Tibial artery (tissue), 4 donors: ENCODE data around the gene LCE1A.

Experiments
- DNase-seq, 2 donors: peaks; one replicate each; pipeline ENCODE4 v3.0.0-alpha.2; 2019
- H3K27ac ChIP-seq, 2 donors: fragments of 200-600 bp; sonication (generic) in 1 of 2; 1 replicate in 1 of 2; 2 replicates in 1 of 2; pipeline ENCODE4 v1.5.1; 2018 to 2019; ENCODE audit warnings: mild to moderate bottlenecking in 1 of 2
- H3K27me3 ChIP-seq, 2 donors: fragments of 200-600 bp; sonication (generic) in 1 of 2; one replicate each; pipeline versions ENCODE4 v1.5.1 to v1.6.0; 2016 to 2019
- H3K36me3 ChIP-seq, 3 donors: fragments of 200-600 bp; sonication (generic) in 2 of 3; one replicate each; pipeline ENCODE4 v1.5.1; 2016 to 2019; ENCODE audit warnings: mild to moderate bottlenecking in 2 of 3
- H3K4me1 ChIP-seq, 4 donors: fragments of 200-600 bp; sonication (generic) in 2 of 4; 1 replicate in 3 of 4; 2 replicates in 1 of 4; pipeline ENCODE4 v1.5.1; 2016 to 2019
- H3K4me3 ChIP-seq, 2 donors: fragments of 200-600 bp; sonication (generic) in 1 of 2; 1 replicate in 1 of 2; 2 replicates in 1 of 2; pipeline ENCODE4 v1.5.1; 2018 to 2019; ENCODE audit warnings: mild to moderate bottlenecking in 2 of 2
- H3K9me3 ChIP-seq, 3 donors: fragments of 200-600 bp; sonication (generic) in 1 of 3; one replicate each; pipeline ENCODE4 v1.5.1; 2016 to 2019
- intact Hi-C: fragments of 100-400 bp; cut with DNase I; formaldehyde crosslinking; loops from one replicate; pipeline ENCODE4 v1.15.0; 2023; ENCODE audit warnings: low total_unique reads
- TF ChIP-seq, protein P1 (sequence below), 2 experiments: fragments of 200-600 bp in 1 of 2; fragments of 450-650 bp in 1 of 2; IDR thresholded peaks; one replicate each; pipeline ENCODE4 v1.5.1; 2017 to 2019; ENCODE audit warnings: antibody characterized with exemption in 2 of 2, mild to moderate bottlenecking in 1 of 2, moderate library complexity in 1 of 2

LCE1A gene

DNA sequence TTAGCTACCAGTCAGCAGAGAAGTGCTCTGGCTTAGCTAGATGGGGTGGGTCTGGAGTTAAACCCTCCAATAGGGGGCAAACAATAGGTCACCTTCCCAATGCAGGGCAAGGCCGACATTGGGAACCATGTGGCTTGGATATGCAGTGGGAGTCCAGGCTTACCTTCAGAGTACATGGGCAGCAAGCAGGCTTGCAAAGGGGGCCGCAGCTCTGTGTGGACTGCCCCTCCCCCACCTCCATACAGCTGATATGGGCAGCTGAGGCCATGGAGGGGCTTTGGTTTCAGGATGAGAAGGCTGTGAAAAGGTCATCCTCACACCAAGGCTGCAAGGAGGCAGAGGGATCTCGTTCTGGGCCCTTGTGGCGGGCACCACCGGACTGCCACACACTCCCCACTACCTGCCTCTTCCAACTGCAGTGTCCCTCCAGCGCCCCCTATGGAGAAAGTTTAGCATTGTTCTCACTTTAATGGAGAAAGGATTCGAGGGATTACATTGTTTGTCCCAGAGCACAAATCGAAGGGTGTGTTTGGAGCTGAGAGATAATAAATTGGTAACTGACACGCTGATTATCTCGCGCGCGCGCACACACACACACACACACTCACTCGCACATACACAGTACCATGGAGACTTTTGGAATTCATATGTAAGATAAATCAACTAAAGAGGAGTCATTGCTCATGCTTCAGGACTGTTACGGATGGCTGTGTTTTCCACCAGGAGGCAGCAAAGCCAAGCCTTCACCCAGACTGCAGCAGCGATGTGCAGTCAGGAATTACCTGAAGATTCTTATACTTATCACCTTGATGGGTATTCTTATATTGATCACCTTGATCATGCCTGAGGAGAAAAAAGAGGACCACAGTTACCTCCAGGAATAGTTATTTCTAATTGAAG is 43.8 kb downstream of the LCE1A start:
- intact Hi-C loops: no loop called here
- H3K27ac ChIP-seq: no peak overlapping the region
- TF ChIP-seq, protein P1, sequence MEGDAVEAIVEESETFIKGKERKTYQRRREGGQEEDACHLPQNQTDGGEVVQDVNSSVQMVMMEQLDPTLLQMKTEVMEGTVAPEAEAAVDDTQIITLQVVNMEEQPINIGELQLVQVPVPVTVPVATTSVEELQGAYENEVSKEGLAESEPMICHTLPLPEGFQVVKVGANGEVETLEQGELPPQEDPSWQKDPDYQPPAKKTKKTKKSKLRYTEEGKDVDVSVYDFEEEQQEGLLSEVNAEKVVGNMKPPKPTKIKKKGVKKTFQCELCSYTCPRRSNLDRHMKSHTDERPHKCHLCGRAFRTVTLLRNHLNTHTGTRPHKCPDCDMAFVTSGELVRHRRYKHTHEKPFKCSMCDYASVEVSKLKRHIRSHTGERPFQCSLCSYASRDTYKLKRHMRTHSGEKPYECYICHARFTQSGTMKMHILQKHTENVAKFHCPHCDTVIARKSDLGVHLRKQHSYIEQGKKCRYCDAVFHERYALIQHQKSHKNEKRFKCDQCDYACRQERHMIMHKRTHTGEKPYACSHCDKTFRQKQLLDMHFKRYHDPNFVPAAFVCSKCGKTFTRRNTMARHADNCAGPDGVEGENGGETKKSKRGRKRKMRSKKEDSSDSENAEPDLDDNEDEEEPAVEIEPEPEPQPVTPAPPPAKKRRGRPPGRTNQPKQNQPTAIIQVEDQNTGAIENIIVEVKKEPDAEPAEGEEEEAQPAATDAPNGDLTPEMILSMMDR (IDR thresholded peaks at IDR 0.05): no peak
- no peak overlapping the region for H3K4me3 ChIP-seq
- no peaks in the 10 kb centered on the region for H3K4me1 ChIP-seq
- no peaks in the 10 kb centered on the region for H3K9me3 ChIP-seq
- H3K27me3 ChIP-seq: no peaks in the 10 kb centered on the region
- H3K36me3 ChIP-seq: no peaks in the 10 kb centered on the region
- no peak for DNase-seq

DNA sequence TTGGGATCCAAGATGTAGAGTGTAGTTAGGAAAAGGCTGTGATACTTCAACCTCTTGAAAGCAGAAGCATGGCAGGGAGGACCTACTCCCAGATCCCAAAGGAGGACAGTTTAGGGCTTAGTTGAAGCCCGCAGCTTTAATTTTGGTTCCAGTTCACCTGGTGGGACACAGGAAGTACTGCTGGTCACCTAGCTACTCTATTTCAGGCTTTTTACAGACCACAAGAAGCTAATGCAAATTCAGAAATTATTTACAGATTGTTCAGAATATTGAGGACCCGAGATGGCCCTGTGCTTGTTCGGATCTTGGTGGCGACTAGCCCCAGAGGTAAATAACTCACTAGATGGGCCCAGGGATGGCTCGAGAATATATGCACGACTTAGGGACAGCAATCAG is 44.5 kb downstream of the LCE1A start:
- Histone ChIP-seq H3K36me3 (no peaks in the 10 kb centered on the region), H3K4me3 (no peak overlapping the region), H3K9me3 (no peaks in the 10 kb centered on the region), H3K27ac (no peak overlapping the region), H3K4me1 (no peaks in the 10 kb centered on the region), H3K27me3 (no peaks in the 10 kb centered on the region)
- TF ChIP-seq, protein P1 (IDR thresholded peaks at IDR 0.05): no peak
- intact Hi-C loops: no loop called here
- no peak for DNase-seq

DNA sequence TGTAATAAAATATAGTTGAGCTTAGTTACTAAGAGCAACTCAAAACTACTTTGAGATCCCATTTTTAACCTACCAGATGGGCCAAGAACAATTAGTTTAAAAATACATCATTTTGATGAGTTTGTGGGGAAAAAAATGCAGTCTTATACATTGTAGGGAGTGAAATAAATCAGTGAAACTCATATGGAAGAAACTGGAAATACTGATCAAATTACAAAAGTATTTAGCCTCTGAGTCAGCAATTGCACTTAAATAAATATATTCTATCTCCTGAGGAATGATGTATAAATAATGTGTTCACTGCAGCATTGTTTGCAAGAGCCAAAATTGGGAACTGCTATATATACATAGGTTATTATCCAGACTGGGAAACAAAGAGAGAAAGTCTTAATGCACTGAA is 46.2 kb downstream of the LCE1A start:
- no peaks in the 10 kb centered on the region for H3K36me3 ChIP-seq
- H3K9me3 ChIP-seq: no peaks in the 10 kb centered on the region
- intact Hi-C loops: no loop called here
- H3K4me3 ChIP-seq: no peak overlapping the region
- TF ChIP-seq, protein P1 (IDR thresholded peaks at IDR 0.05): no peak
- no peak for DNase-seq
- no peak overlapping the region for H3K27ac ChIP-seq
- no peaks in the 10 kb centered on the region for H3K27me3 ChIP-seq
- H3K4me1 ChIP-seq: no peaks in the 10 kb centered on the region

DNA sequence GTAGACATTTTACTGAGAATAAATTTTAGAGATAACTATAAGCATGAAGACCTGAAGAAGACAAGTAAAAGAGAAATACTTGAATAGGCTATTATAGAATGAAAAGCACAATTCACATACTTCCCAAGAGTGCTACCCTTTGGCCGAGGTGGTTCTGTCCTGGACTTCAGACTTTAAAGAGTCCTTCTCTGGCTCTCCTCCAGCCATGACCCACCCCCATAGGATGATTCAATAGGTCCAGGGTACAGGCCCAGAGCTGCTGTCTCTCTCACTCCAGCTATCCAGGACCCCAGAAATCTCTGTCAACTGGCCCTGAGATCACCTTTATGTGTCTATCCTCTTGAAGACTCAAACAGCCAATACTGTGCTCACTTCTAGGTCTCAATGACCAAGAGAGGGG is 49.6 kb downstream of the LCE1A start:
- Histone ChIP-seq H3K9me3 (no peaks in the 10 kb centered on the region), H3K27me3 (no peaks in the 10 kb centered on the region), H3K4me1 (no peaks in the 10 kb centered on the region), H3K27ac (no peak overlapping the region), H3K36me3 (no peaks in the 10 kb centered on the region), H3K4me3 (no peak overlapping the region)
- TF ChIP-seq, protein P1 (IDR thresholded peaks at IDR 0.05): no peak
- intact Hi-C loops: no loop called here
- no peak for DNase-seq
